GM18519 (cell line): Measurements from ENCODE around the gene CLDND2.

Experiments used
- ATAC-seq: cut with Tn5 transposase; IDR thresholded peaks from one replicate; pipeline ENCODE4 v1.9.1; 2021; ENCODE audit warnings: mild to moderate bottlenecking, moderate library complexity; ENCODE audit not compliant: unreplicated experiment, low FRiP score

CLDND2 gene

DNA sequence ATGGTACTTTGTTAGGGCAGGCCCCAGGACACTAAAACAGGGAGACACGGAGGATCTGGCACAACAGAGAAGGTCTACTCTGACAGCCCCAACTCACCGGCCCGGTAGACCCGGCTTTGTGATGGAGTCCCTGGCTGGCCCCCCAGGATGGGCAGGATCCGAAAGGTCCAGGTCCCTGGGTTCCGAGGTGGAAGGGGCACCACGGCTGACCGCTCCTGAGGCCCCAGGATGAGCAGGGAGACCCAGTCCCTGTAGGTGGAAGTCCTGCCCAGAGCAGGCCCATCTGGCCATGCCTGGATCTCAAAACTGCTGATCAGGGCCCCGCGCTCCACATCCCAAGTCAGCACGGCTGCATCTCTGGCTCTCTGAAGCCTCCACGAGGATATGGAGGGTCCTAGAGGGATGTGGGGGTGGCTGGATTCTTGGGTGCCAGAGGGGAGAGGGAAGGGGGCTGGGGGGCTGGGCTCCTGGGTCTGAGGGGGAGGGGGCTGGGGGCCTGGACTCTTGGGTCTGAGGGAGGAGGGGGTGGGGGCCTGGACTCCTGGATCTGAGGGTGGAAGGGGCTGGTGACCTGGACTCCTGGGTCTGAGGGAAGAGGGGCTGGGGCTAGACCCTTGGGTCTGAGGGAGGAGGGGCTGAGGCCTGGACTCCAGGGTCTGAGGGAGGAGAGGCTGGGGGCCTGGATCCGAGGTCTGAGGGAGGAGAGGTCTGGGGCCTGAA is 31.5 kb downstream of the CLDND2 start:
- ATAC-seq = no peak

GRCh38 chr19:51333836-51334460 is 34.9 kb downstream of the CLDND2 start:
- no peak for ATAC-seq

GRCh38 chr19:51331716-51332115 is 37.1 kb downstream of the CLDND2 start:
- ATAC-seq = no peak

DNA sequence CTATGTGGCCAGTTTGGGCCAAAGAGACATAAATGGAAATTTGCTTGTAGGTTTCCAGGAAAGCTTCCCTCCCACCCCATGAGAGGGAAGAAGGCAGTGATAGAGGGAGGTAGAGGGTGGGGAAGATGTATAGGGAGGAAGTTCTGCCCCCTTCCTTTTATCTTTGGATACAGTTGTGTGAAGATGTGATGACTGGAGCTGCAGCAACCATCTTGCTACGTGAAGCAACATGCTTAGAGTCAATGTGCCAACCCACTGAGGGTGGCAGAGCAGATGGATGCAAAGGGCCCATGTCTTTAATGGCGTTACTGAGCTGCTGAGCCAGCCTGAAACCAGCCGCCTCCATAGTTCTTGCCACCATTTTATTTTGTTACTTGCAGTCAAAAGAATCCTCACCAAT is 37.6 kb downstream of the CLDND2 start:
- ATAC-seq = no peak

DNA sequence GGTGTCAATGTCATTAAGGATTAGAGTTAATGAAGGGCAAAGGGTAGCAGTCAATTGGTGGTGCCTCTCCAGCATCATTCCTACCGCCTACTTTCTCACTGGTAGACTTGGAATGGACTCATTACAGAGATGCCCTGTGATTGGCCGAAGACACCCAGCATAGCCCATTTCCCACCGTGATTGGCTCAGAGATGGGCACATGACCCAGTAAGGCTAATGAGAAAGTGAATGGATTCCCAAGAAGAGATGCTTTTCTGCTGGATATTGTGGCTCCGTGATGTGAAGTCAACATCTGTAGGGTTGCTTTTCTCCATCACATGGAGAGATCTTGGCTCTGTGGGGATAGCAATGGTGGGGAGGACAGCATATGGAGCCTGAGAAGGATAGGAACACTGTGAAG is 38.4 kb downstream of the CLDND2 start:
- no peak for ATAC-seq

- ATAC-seq = no peak
Observed at GRCh38 chr19:51329411-51329810, 39.4 kb downstream of the CLDND2 start.

DNA sequence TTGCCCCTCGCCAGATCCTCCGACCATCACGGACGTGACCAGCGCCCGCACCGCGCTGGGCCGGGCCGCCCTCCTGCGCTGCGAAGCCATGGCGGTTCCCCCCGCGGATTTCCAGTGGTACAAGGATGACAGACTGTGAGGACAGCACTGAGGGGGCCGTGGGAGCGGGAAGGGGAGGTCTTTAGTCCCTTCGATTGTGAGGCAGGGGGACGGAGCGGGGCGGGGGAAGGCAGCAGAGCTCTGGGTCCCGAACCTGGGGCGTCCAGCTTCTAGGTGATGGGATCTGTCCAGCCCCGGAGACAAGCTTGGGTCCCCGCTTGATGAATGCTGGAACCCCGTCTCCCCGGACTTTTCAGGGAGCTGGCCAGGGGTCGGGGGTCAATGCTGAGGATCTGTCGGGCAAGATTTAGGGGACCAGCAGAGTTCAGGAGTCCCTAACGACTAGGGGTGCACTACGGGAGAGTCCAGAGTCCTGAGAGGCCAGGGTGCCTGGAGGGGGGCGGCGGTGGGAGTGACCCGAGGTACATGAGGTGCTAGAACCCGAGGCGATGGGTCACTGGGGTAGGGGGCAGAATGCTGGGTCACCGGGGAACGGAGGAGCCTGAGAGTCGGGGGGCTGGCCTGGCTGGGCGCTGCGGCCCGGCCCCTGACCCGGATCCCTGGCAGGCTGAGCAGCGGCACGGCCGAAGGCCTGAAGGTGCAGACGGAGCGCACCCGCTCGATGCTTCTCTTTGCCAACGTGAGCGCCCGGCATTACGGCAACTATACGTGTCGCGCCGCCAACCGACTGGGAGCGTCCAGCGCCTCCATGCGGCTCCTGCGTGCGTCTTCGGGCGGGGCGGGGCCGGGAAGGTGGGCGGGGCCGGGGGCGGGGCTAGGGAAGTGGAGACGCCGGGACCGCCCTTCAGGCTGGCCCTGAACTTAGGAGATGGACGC is 41.5 kb downstream of the CLDND2 start:
- ATAC-seq = no peak

- ATAC-seq = no peak
Observed at GRCh38 chr19:51326216-51327065, 42.4 kb downstream of the CLDND2 start.

DNA sequence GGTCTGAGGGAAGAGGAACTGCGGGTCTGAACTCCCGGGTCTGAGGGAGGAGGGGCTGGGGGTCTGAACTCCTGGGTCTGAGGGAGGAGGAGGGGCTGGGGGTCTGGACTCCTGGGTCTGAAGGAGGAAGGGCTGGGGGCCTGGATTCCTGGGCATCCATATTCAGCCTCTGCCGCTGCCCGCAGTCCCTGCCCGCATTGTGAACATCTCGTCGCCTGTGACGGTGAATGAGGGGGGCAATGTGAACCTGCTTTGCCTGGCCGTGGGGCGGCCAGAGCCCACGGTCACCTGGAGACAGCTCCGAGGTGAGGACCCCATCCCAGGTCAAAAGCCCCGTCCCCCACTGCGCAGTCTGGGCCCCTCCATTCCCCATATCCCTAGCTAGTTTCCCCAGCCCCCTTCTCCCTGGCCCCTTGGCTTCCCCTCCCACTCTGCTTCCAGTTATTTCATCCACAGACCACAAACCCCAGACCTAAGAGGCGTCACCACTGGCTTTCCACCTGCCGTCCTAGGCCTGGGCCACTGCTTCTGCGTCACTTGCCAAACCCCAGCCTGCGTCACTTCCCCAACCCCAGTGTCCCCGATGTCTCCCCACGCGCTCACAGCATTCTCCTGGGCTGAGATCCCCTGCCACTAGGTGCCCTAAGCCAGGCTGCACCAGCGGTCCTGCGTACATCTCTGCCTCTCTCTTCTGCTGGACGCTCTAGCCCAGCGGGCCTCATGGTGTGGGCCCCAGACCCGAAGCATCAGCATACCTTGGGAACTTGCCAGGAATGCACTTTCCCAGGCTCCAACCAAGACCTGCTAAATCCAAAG is 43.4 kb downstream of the CLDND2 start:
- ATAC-seq = no peak

DNA sequence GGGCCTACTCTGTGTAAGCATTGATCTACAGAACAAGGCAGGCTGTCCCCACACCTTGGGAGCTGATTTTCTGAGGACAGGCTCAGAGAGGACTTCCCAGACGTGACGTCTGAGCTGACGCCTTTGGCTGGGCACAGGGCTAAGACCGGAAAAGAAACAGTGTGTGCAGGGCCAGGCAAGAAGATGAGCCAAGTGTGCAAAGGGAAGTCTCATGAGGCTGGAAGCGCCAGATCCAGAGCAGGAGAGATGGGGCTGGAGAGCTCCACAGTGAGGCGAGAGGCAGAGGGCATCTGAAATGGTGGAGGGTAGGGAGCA is 44.7 kb downstream of the CLDND2 start:
- ATAC-seq = no peak

- no peak for ATAC-seq
Observed at GRCh38 chr19:51323481-51324166, 45.2 kb downstream of the CLDND2 start.

GRCh38 chr19:51321799-51322198 is 47.0 kb downstream of the CLDND2 start:
- ATAC-seq = no peak

- no peak for ATAC-seq
Observed at GRCh38 chr19:51320280-51320657, 48.5 kb downstream of the CLDND2 start.

- no peak for ATAC-seq
Observed at GRCh38 chr19:51319649-51320279, 49.0 kb downstream of the CLDND2 start.

GRCh38 chr19:51318687-51319648 is 49.8 kb downstream of the CLDND2 start:
- ATAC-seq = no peak

DNA sequence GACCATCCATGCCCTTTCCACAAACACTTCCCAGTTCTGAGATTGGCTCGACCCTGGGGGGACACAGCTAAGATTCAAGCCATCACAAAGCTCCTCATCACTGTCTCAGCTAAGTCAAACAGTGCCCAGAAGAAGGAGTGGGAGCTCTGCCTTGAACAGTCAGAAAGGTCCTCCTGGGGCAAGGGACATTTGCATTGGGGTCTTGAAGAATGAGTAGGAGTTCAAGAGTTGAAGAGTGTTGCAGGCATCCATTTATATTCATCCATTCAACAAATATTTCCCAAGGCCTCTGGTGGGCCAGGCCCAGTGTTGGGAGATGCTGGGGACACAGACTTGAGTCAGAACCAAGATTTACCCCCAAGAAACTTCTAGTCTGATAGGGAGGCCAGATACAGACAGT is 50.8 kb downstream of the CLDND2 start:
- ATAC-seq = no peak

DNA sequence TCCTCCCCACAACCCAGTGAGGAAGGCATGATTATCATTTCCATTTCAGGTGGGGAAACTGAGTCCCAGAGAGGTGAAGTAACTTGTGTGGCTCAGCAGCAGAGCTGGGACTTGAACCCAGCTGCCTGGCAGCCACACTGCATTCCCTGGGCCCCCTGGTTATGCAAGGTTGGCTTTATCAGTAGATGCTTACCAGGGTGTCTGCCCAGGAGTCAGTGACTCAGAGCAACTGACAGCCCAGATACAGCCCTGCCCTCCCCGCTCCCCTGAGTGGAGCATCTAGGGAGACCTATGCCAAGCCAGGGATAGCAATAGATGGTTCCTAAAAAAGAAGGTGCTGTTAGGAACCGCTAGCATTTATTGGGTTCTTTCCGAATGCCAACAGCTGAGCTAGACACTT is 51.4 kb downstream of the CLDND2 start:
- ATAC-seq = no peak
